Prostate gland (tissue), 2 donors: Measurements from ENCODE around the gene ARHGAP26. TPM values are rescaled to one million over a fixed set of nuclear protein-coding genes. Genes with fewer than 3 reads are reported as not detected.

Experiments used
- DNase-seq: peaks from one replicate; pipeline ENCODE4 v3.0.0-alpha.2; 2019; ENCODE audit warnings: low spot score
- H3K27ac ChIP-seq, 2 donors: fragments of 200-600 bp; sonication (generic); 2 replicates each; pipeline ENCODE4 v1.5.1; 2017 to 2019
- H3K27me3 ChIP-seq: fragments of 200-600 bp; sonication (generic); replicated peaks from 2 replicates; pipeline ENCODE4 v1.5.1; 2019; ENCODE audit not compliant: insufficient read depth
- H3K36me3 ChIP-seq, 2 donors: fragments of 200-600 bp; sonication (generic); 1 replicate in 1 of 2; 2 replicates in 1 of 2; pipeline versions ENCODE4 v1.5.1 to v1.8.1; 2017 to 2019
- H3K4me1 ChIP-seq: fragments of 200-600 bp; sonication (generic); replicated peaks from 2 replicates; pipeline ENCODE4 v1.5.1; 2019
- H3K4me3 ChIP-seq, 2 donors: fragments of 200-600 bp; sonication (generic); 2 replicates each; pipeline ENCODE4 v1.5.1; 2017 to 2019
- H3K9me3 ChIP-seq: fragments of 200-600 bp; sonication (generic); 2 replicates; pipeline ENCODE4 v1.5.1; 2017
- POLR2A ChIP-seq: fragments of 450-650 bp; IDR thresholded peaks from one replicate; pipeline ENCODE4 v1.6.1; 2016; ENCODE audit warnings: antibody characterized with exemption, mild to moderate bottlenecking
- POLR2AphosphoS5 ChIP-seq: sonication (generic); formaldehyde crosslinking; IDR thresholded peaks from one replicate; pipeline ENCODE4 v1.6.1; 2017; ENCODE audit warnings: antibody characterized with exemption
- WGBS: methylation state at CpG from one replicate; pipeline ENCODE4 v1.1.5; 2018; 5-methylcytosine and 5-hydroxymethylcytosine counted together
- intact Hi-C: fragments of 100-400 bp; cut with DNase I; formaldehyde crosslinking; loops from one replicate; pipeline ENCODE4 v1.14.2; 2022
- total RNA-seq, 2 donors: library from RNA; depleted of rRNA; stranded (reverse); fragments of >200 nt; gene quantifications; one replicate each; pipeline ENCODE4 v1.1.0, GENCODE V29; 2016
- TF ChIP-seq, protein P1 (sequence below), 4 experiments: fragments of 200-600 bp in 2 of 4; fragments of 450-650 bp in 2 of 4; sonication (generic) in 2 of 4; IDR thresholded peaks; 1 replicate in 3 of 4; 2 replicates in 1 of 4; pipeline ENCODE4 v1.5.1; 2016 to 2019; ENCODE audit warnings: antibody characterized with exemption in 4 of 4, mild to moderate bottlenecking in 2 of 4, moderate library complexity in 2 of 4

The ARHGAP26 gene
- total RNA-seq, 2 donors from 2014 or later, result 11.7 to 39.8 TPM

DNA sequence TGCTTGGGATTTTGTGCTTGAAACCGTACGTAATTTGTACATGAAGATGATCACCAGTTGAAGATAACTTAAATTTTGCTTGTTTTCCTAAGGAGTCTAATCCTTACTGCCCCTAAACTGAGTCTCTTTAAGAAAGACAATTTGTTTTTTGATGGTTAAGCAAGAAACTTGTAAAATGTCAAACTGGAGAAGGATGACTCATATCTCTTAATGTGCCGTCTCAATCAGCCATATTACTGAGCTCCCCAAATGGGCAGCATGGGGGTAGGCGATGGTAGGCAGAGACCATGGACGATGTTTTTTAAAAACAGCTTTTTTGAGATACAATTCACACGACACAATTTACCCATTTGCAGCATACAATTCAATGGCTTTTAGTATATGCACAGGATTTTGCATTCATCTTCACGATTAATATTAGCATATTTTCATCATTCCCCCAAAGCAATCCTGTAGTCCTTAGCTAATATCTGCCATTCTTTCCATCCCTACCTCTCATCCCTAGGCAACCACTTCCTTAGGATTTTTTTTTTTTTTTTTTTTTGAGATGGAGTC lies 14.3 kb downstream of the ARHGAP26 start:
- Histone ChIP-seq H3K27ac (no peak overlapping the region), H3K27me3 (no peaks in the 10 kb centered on the region), H3K4me1 (no peaks in the 10 kb centered on the region), H3K36me3 (no peaks in the 10 kb centered on the region), H3K4me3 (no peak overlapping the region), H3K9me3 (no peaks in the 10 kb centered on the region)
- intact Hi-C loops, result no loop called here
- WGBS, result 85% methylated on average over 7 of the region's 7 CpGs
- no peak for DNase-seq
- TF ChIP-seq, protein P1, sequence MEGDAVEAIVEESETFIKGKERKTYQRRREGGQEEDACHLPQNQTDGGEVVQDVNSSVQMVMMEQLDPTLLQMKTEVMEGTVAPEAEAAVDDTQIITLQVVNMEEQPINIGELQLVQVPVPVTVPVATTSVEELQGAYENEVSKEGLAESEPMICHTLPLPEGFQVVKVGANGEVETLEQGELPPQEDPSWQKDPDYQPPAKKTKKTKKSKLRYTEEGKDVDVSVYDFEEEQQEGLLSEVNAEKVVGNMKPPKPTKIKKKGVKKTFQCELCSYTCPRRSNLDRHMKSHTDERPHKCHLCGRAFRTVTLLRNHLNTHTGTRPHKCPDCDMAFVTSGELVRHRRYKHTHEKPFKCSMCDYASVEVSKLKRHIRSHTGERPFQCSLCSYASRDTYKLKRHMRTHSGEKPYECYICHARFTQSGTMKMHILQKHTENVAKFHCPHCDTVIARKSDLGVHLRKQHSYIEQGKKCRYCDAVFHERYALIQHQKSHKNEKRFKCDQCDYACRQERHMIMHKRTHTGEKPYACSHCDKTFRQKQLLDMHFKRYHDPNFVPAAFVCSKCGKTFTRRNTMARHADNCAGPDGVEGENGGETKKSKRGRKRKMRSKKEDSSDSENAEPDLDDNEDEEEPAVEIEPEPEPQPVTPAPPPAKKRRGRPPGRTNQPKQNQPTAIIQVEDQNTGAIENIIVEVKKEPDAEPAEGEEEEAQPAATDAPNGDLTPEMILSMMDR (IDR thresholded peaks at IDR 0.05), result no peak
- no peak for TF ChIP-seq POLR2AphosphoS5
- TF ChIP-seq POLR2A, result no peak

DNA sequence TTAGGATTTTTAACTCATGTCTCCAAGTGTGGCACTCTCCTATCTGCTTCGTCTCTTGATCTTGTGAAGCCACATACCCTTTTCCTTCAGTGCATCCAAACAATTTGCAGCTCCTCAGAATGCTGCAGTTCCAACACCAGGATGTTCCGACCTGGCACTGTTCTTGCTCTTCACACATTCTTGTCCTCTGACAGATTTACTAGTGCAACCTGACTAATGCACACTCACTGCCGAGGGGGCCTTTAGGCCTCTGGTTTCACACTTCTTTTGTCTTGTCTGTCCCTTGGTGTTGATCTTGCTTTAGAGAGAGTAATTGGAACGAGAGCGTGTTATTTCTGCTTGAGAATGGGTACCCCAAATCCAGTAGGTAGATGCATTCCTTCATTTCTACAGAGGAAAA lies 15.0 kb downstream of the ARHGAP26 start:
- intact Hi-C loops, result no loop called here
- H3K27me3 ChIP-seq, result no peaks in the 10 kb centered on the region
- WGBS, result 88% methylated on average over 5 of the region's 5 CpGs
- no peaks in the 10 kb centered on the region for H3K9me3 ChIP-seq
- no peak overlapping the region for H3K4me3 ChIP-seq
- TF ChIP-seq, protein P1 (IDR thresholded peaks at IDR 0.05), result no peak
- TF ChIP-seq POLR2AphosphoS5, result no peak
- no peaks in the 10 kb centered on the region for H3K36me3 ChIP-seq
- H3K4me1 ChIP-seq, result no peaks in the 10 kb centered on the region
- DNase-seq, result no peak
- no peak overlapping the region for H3K27ac ChIP-seq

DNA sequence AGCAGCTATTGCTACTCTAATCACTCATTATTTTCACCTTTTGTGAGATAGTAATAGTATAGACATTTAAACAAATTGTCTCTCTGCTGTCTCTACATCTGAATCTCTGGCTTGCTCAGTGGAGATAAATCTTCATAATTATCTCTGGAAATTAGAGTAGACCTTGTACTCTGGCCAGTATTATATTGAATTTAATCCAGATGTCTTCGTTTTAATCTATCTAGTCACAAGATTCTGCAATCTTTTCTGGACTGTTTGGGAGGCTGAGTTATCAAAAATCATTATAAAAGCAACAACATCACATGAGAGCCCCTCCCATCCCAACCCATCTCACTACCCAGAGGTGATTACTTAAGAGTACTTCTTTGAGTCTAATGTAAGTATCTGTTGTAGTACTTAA lies 19.0 kb downstream of the ARHGAP26 start:
- 61% methylated on average over 1 of the region's 1 CpG for WGBS
- DNase-seq, result no peak
- no peaks in the 10 kb centered on the region for H3K9me3 ChIP-seq
- H3K36me3 ChIP-seq, result no peaks in the 10 kb centered on the region
- H3K4me1 ChIP-seq, result no peaks in the 10 kb centered on the region
- H3K27me3 ChIP-seq, result no peaks in the 10 kb centered on the region
- TF ChIP-seq, protein P1 (IDR thresholded peaks at IDR 0.05), result no peak
- TF ChIP-seq POLR2AphosphoS5 (no peak), POLR2A (no peak)
- no peak overlapping the region for H3K27ac ChIP-seq
- no peak overlapping the region for H3K4me3 ChIP-seq
- intact Hi-C loops, result no loop called here

DNA sequence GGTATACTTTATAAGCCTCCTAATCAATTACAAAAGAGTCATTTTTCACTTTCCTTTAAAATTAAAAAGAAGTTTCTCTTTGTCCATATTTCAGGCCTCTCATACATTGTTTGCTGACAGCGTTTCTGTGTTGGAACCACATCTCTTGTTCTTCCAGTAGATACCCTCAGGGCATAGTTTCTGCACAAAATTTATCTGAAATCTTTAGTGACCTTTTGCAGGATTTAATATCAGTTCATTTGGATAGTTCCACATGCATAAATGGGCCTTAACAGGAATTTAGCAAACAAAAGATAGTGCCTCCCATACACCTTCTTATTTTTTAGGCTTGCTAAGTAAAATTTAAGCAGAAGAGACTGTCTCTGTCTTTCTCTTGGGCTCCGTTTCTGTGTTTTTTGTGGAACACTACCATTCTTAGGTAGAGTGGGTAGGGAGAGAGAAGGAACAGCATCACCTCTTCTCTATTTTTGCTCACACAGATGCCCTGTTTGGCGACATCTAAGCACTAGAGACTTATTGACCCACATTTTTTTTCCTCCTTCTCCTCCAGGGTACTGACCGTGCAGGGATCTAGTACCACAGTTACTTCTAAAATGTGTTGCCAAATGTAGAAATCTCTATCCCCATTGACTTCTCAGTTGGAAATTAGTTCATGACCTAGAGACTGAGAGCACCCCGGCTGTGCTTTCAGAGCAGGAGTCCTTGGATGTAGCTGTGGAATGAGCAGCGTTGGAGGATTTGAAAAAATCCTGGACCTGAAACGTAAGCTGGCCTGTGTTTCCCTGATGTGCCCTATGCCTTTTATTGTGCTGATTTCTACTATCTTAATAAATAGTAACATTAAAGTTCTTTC lies 22.1 kb downstream of the ARHGAP26 start:
- Histone ChIP-seq H3K27me3 (no peaks in the 10 kb centered on the region), H3K4me3 (no peak overlapping the region), H3K4me1 (no peaks in the 10 kb centered on the region), H3K9me3 (no peaks in the 10 kb centered on the region), H3K36me3 (no peaks in the 10 kb centered on the region), H3K27ac (no peak overlapping the region)
- no peak for TF ChIP-seq POLR2A
- WGBS, result 76% methylated on average over 7 of the region's 7 CpGs
- DNase-seq, result no peak
- intact Hi-C loops, result no loop called here

DNA sequence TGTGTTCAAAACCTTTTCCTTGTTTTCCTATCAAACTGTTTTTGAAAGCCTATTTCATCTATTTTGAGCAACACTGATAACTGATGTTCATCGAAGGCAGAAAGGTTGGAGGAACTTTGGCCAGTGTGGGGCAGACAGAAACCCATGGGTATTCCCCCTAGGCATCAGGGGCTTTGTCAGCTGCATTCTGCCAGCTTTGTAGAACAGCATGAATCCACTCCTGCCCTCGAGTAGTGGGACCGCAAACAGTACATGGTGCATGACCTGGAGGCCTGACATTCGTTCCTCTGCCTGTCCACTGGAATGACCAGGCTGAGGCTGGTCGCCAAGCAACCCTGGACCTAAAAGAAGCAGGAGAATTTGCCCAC lies 22.7 kb downstream of the ARHGAP26 start:
- WGBS, result 97% methylated on average over 5 of the region's 5 CpGs
- Histone ChIP-seq H3K4me1 (no peaks in the 10 kb centered on the region), H3K9me3 (no peaks in the 10 kb centered on the region), H3K36me3 (no peaks in the 10 kb centered on the region), H3K4me3 (no peak overlapping the region), H3K27ac (no peak overlapping the region), H3K27me3 (no peaks in the 10 kb centered on the region)
- no peak for DNase-seq
- intact Hi-C loops, result no loop called here
- no peak for TF ChIP-seq POLR2AphosphoS5
- TF ChIP-seq, protein P1 (IDR thresholded peaks at IDR 0.05), result no peak
